SU-DHL-6 (cell line): Measurements from ENCODE around the gene PTGR3.

Source experiments
- H2AFZ ChIP-seq: fragments of 200-600 bp; sonication (generic); 2 replicates; pipeline ENCODE4 v1.6.1; 2014; ENCODE audit warnings: low read depth, mild to moderate bottlenecking, moderate library complexity, mixed read lengths, antibody characterized with exemption, low read length; ENCODE audit not compliant: severe bottlenecking
- H3F3A ChIP-seq: fragments of 200-600 bp; shearing (Covaris generic); 2 replicates; pipeline ENCODE4 v1.6.0; 2016; ENCODE audit warnings: antibody characterized with exemption, mild to moderate bottlenecking; ENCODE audit not compliant: insufficient read depth
- H3K27ac ChIP-seq: fragments of 200-600 bp; sonication (generic); 2 replicates; pipeline ENCODE4 v1.5.1; 2016; ENCODE audit warnings: low read depth, mild to moderate bottlenecking, low read length, moderate library complexity, mixed read lengths
- H3K27me3 ChIP-seq: fragments of 200-600 bp; sonication (generic), shearing (Covaris generic); 2 replicates; pipeline ENCODE4 v1.6.0; 2014; ENCODE audit warnings: mild to moderate bottlenecking, low read length
- H3K36me3 ChIP-seq: fragments of 200-600 bp; sonication (generic); 2 replicates; pipeline ENCODE4 v1.6.1; 2014; ENCODE audit warnings: mild to moderate bottlenecking, low read length, mixed read lengths
- H3K4me2 ChIP-seq: fragments of 300-600, 200-600 bp; shearing (Covaris generic), sonication (generic); 2 replicates; pipeline ENCODE4 v1.6.0; 2014; ENCODE audit warnings: low read length, low read depth, mild to moderate bottlenecking; ENCODE audit not compliant: poor library complexity, severe bottlenecking
- H3K4me3 ChIP-seq: fragments of 200-600 bp; sonication (generic); 2 replicates; pipeline ENCODE4 v1.5.1; 2014; ENCODE audit warnings: antibody characterized with exemption, low read length, mild to moderate bottlenecking, mixed read lengths; ENCODE audit not compliant: insufficient read depth, poor library complexity, severe bottlenecking
- H3K79me2 ChIP-seq: fragments of 200-600 bp; sonication (generic); 2 replicates; pipeline ENCODE4 v1.6.1; 2014; ENCODE audit warnings: mild to moderate bottlenecking, low read length, moderate library complexity; ENCODE audit not compliant: insufficient read depth
- H3K9ac ChIP-seq: fragments of 200-600 bp; sonication (generic); 2 replicates; pipeline ENCODE4 v1.7.0; 2014; ENCODE audit warnings: mild to moderate bottlenecking, low read length
- H3K9me2 ChIP-seq: fragments of 200-600 bp; sonication (generic); replicated peaks from 2 replicates; pipeline ENCODE4 v1.6.1; 2014; ENCODE audit warnings: low read length; ENCODE audit not compliant: insufficient read depth
- H3K9me3 ChIP-seq: fragments of 200-600 bp; sonication (generic); 2 replicates; pipeline ENCODE4 v1.6.1; 2014; ENCODE audit warnings: low read length, mixed read lengths; ENCODE audit not compliant: insufficient read depth
- H4K20me1 ChIP-seq: fragments of 200-600 bp; sonication (generic); 2 replicates; pipeline ENCODE4 v1.6.1; 2014; ENCODE audit warnings: low read depth, mild to moderate bottlenecking, antibody characterized with exemption, low read length, moderate library complexity, mixed read lengths
- CTCF ChIP-seq: fragments of 200-600 bp; sonication (generic); IDR thresholded peaks from one replicate; pipeline ENCODE4 v1.5.1; 2017; ENCODE audit warnings: antibody characterized with exemption, mild to moderate bottlenecking, low read length, moderate library complexity; ENCODE audit not compliant: insufficient read depth, poor library complexity, severe bottlenecking
- EZH2phosphoT487 ChIP-seq: fragments of 200-600 bp; sonication (generic), shearing (Covaris generic); conservative IDR thresholded peaks from 2 replicates; pipeline ENCODE4 v1.6.1; 2018; ENCODE audit warnings: mild to moderate bottlenecking, antibody characterized with exemption, low read length, moderate library complexity, mixed read lengths

PTGR3 gene

GRCh38 chr18:75204732-75205513 is 4.0 kb downstream of the PTGR3 start:
- Histone ChIP-seq H2AFZ (no peak overlapping the region), H3K9me3 (no peaks in the 10 kb centered on the region), H3K36me3 (no peaks in the 10 kb centered on the region), H3K79me2 (no peaks in the 10 kb centered on the region), H3K9me2 (no peaks in the 10 kb centered on the region), H3K4me3 (no peak overlapping the region), H3K4me2 (no peak overlapping the region), H3K9ac (no peak overlapping the region), H4K20me1 (no peaks in the 10 kb centered on the region; the same call in 1 of the 2 replicates), H3K27me3 (no peaks in the 10 kb centered on the region), H3F3A (no peaks in the 10 kb centered on the region; the same call in none of the 2 replicates), H3K27ac (no peak overlapping the region)
- no peak for TF ChIP-seq CTCF
- no peak for TF ChIP-seq EZH2phosphoT487

GRCh38 chr18:75204269-75204731 is 4.6 kb downstream of the PTGR3 start:
- no peaks in the 10 kb centered on the region for H3K79me2 ChIP-seq

GRCh38 chr18:75203416-75204268 is 5.3 kb downstream of the PTGR3 start:
- H3F3A ChIP-seq: no peaks in the 10 kb centered on the region; the same call in 1 of the 2 replicates
- H3K9ac ChIP-seq: no peak overlapping the region
- no peak overlapping the region for H3K4me3 ChIP-seq
- H3K27ac ChIP-seq: no peak overlapping the region
- no peaks in the 10 kb centered on the region for H3K9me2 ChIP-seq
- H3K4me2 ChIP-seq: no peak overlapping the region
- no peaks in the 10 kb centered on the region for H3K79me2 ChIP-seq
- H3K36me3 ChIP-seq: no peaks in the 10 kb centered on the region
- TF ChIP-seq EZH2phosphoT487: no peak
- TF ChIP-seq CTCF: no peak
- H3K27me3 ChIP-seq: no peaks in the 10 kb centered on the region
- H2AFZ ChIP-seq: no peak overlapping the region
- H4K20me1 ChIP-seq: no peaks in the 10 kb centered on the region; the same call in 1 of the 2 replicates
- H3K9me3 ChIP-seq: no peaks in the 10 kb centered on the region

More at GRCh38 chr18:75204269-75204731, 4.6 kb downstream of the PTGR3 start:
- Histone ChIP-seq H3K36me3 (no peaks in the 10 kb centered on the region), H2AFZ (no peak overlapping the region), H3F3A (no peaks in the 10 kb centered on the region; the same call in 1 of the 2 replicates), H3K27me3 (no peaks in the 10 kb centered on the region), H3K27ac (no peak overlapping the region), H3K9me3 (no peaks in the 10 kb centered on the region), H4K20me1 (no peaks in the 10 kb centered on the region; the same call in 1 of the 2 replicates), H3K9me2 (no peaks in the 10 kb centered on the region), H3K9ac (no peak overlapping the region), H3K4me2 (no peak overlapping the region), H3K4me3 (no peak overlapping the region)
- TF ChIP-seq CTCF: no peak
